Superior temporal gyrus (tissue), 1 donor: ENCODE results near the gene ADH1A.
"Not testable (repeated sequence)": the region's sequence is repeated elsewhere in the genome, so short reads cannot be mapped to it uniquely, and the experiment has no call there.

ENCODE experiments used
- DNase-seq: peaks from one replicate; pipeline ENCODE4 v3.0.0-alpha.2; 2016; ENCODE audit errors: extremely low spot score

The ADH1A gene

DNA sequence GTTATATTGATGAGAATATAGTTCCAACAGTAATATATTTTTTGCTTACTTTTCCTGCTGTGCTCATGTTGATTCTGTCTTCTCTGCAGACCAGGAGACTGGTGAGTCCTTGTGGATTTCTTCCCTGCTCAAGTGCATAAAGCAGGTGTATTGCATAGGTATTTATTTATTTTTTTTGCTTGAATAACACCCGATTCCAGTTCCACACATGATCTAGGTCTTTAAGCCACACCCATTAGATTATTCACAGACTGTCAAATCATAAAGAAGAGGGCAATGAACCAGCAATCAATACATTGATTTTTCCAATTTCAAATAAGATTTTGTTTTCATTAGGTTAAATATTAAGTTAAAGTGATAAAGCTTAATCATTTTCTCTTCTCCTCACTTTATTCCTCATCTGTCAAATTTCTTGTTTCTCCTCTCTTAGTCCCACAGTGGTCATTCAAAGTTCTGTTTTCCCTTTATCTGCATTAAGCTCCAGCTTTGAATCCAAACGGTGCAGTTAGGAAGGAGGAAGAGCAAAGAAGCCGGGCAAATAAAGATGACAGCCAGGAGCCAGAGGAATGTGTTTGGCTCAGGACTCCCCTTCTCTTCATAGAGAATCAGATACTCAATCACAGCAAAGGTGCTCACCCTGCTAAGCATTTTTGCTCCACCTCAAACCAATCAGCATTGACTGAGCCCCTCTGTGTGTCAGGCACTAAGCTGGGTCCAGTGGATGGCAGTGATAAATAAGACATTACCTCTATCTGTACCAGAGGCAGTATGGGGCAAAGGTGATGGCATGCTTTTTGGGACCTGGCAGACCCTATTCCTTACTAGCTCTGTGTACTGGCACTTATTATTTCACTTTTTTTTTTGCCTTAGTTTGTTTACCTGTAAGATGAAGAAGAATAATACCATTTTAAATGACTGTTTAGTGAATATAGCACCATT lies at the start of gene ADH1A:
TSS of gene ADH1A (minus strand) at position 138 of the 939 bp plus-strand sequence. CDS start at position 67, 71 bp downstream.
- DNase-seq = no peak

DNA sequence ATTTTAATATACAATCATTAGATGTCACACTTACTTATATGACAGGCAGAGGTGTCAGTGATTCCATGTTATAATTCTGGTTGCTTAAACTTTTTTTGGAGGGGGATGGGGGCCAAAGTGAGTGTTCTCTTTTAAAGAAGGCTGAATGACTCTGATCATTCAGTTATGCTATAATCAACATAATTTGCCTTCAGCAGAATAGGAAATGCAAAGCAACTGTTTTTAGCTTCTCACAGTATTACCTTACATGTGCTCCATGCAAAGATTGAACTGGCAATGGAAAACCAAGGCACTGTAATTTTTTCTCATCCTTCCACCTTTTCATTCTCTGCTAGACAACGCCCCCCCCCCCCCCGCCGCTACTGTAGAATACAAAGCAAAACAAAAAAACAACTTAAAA lies 48.4 kb upstream of the ADH1A start:
- DNase-seq = no peak

DNA sequence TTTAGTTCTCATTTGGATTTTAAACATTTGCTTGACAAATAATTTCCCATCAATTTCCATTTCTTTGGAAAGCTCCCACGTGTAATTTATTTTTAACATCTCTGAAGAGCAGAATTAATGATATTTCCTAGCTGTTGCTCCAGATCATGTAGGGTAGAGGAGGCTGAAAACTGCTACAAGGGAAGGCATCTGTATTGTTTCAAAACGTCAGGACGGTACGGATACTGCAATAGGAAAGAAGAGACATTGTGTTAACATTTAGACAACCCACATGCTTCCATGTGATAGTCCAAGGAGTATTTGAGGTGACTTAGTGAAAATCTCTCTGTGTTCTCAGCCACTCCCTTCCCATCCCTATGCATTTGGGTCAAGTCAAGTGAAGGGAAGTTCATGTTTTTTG lies 45.8 kb upstream of the ADH1A start:
- no peak for DNase-seq

DNA sequence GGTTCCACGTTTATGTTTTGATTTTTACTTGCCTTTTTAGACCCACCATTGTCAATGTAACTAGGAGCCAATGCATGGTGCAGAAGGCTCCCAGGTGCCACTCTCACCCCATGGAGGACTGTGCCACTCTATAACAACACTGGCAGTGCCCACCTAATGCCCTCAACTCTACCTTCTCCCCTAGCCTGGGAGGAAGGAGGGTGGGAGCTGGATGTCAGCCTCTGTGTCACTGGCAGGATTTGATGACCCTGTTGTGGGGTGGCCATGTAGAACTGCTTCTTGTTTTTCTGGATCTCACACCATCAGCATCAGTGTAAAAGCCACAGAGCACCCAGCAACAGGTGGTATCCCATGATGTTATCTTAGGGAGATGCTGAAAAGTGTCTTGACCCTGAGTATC lies 44.1 kb upstream of the ADH1A start:
- DNase-seq = no peak

DNA sequence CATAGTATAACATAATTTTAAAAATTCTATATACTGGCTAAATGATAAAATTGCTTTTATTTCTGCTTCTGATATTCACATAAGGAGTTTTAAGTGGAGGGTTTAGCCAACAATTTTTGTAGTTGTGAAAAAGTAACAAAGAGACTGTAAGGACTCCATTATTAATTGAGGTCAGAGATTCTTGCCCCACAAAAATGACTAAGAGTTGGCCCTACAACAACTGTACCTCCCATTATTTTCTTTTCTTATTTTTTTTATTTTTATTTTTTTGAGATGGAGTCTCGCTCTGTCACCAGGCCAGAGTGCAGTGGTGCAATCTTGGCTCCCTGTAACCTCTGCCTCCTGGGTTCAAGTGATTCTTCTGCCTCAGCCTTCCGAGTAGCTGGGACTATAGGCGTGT lies 39.9 kb upstream of the ADH1A start:
- no peak for DNase-seq

DNA sequence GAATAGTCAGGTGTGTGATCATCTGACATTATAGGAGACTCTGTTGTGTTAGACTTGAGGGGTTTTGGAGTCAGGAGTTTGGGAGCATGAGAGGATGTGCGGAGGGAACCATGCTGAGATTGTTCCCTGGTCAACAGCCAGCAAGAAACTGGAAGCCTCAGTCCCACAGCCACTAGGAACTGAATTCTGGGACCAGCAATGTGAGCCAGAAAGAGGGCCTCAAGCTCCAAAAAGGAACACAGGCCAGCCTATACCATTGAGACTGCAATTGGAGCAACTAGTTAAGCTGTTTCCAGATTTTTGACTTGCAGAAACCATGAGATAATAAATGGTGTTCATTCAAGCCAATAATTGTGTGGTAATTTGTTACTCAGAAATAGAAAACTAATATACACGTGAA lies 39.1 kb upstream of the ADH1A start:
- DNase-seq = no peak

DNA sequence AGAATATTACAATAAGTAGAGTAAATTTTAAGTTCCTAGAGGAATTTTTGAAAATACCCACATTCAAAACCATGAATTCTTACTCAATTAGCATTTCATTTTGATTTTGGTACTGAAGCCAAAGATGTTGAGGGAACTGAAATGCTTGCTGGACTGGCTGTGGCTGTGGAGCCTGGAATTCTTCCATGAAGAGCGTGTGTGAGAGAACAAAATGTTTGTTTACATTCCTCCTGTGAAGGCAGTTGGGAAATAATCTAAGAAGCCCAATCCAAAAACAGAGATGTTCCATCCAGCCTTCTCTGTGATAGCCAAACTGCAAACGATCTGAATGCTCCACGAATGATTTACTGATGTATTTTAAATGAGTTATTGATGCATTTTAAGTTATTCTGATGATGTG lies 34.2 kb upstream of the ADH1A start:
- DNase-seq = peak; percentile 37

DNA sequence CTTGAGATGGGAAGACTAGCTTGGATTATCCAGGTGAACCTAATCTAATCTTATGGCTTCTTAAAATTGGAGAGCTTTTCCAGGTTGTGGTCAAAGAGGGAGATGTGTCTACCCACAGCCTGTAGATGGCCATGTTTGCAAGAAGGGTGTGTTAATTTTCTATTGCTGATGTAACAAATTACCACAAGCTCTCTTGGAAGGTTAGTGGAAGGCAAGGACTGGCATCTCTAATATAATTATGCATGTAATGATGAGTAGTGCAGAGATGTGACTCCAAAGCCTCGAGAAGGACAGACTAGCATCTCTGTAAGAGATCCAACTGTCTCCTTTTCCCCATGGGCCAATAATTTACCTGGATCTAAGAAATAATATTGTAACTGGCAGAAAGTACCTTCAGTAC lies 33.6 kb upstream of the ADH1A start:
- no peak for DNase-seq

DNA sequence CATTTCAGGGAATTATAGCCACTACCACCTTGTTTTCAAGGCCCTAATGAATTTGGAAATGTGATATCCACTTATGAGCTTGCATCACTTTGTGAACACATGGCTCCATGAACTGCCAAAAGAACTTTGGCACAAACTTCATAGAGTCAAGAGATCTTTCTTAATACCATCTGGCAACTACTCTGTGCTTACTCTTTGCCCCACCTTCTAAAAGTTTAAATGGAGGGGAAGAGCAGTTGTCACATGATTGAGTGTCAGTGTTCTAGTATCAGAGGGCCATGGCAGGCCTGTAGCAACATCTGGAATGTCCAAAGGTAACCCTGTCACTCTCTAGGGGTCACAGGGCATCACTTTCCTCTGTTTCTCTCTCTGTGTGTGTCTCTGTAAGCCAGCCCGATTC lies 33.0 kb upstream of the ADH1A start:
- no peak for DNase-seq

DNA sequence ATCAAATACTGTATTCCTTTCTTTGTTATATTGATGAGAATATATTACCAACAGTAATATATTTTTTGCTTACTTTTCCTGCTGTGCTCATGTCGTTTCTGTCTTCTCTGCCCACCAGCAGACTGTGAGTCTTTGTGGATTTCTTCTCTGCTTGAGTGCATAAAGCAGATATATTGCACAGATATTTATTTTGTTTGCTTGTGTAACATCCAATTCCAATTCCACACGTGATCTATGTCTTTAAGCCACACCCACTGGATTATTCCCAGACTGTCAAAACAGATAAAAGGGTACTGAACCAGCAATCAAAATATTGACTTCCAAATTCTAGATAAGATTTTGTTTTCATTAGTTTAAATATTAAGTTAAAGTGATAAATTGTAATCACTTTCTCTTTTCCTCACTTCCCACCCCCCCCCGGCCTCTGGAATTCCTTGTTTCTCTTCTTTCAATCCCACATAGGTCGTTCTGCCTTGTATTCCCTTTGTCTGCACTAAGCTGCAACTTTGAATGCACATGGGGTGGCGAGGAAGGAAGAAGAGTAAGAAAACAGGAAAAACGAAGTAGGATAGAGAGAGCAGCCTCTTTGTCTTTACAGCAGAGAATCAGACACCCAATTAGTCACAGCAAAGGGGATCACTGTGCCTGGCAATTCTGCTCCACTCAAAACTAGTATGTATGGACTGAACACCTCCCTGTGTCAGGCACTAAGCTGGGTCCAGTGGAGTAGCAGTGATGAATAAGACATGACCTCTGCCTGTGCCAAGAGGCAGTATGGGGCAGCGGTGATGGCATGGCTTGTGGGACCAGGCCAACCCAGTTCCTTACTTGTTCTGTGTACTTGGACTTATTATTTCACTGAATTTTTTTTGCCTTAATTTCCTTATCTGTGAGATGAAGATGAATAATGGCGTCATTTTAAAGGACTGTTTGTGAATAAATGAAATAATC lies 30.7 kb upstream of the ADH1A start, which contains the start of gene ADH1B:
TSS of gene ADH1B (minus strand) at position 161 of the 951 bp plus-strand sequence. CDS start at position 91, 70 bp downstream.
- DNase-seq = no peak

DNA sequence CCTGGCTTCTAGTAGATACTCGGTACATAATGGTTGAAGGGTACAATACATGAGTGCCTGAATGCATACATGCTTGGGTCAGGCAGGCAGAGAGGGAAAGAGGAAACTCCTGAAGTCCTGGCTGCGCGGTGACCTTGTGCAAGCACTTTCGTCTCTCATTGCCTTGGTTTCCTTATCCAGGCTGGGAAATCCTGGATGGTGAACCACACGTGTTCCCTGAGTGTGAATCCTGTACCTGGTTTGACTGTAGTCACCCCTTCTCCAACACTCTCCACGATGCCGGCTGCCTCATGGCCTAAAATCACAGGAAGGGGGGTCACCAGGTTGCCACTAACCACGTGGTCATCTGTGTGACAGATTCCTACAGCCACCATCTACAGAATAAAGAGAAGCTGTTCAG lies 27.0 kb upstream of the ADH1A start:
- not testable (repeated sequence) for DNase-seq

DNA sequence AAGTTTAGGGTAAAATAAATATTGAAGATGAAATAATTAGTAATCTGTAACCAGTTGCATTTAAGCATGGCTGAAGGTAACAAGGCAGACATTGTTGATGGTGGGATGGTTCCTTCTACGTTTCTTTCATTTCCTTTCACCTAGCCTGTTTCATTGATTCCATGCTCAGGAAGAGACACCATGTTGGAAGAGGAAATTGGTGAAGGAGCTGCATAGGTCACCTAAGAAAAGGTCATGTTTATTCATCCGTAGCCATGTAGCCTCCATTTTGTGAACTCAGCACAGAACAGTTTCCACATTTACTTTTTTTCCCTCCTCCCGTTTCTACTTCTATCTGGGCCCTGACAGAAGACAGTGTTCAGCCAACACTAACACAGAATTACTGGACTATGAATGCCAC lies 26.6 kb upstream of the ADH1A start:
- DNase-seq = no peak

DNA sequence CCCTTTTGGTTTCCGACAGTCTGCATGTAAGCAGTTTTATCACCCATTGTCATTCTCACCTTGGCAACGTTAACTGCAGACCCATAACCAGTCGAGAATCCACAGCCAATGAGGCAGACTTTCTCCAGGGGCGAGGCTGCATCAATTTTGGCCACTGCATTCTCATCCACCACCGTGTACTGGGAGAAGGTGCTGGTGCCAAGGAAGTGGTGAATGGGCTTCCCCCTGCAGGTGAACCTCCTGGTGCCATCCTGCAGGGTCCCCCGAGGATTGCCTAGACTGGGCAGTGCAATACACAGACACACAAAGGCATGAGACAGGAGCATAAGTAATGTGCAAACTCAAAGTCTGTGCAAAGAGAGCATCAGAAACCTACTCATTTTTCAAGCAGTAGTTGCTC lies 25.1 kb upstream of the ADH1A start:
- no peak for DNase-seq

DNA sequence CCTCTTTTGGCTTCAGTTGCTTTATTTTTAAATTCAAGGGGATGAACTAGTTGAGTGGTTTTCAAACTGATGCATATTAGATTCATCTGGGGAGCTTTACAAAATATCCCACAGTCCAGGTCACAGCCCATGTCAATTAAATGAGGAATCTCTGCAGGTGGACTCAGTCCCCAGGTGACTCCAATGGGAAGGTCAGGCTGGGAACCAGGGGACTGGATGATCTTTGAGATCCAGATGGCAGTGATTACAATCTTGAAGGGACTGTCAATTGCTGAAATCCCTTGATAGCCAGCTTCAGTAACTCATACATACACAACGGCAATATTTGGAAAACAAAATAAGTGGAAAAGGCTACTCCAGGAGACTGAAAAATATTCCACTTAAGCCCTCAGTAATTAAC lies 23.4 kb upstream of the ADH1A start:
- no peak for DNase-seq

DNA sequence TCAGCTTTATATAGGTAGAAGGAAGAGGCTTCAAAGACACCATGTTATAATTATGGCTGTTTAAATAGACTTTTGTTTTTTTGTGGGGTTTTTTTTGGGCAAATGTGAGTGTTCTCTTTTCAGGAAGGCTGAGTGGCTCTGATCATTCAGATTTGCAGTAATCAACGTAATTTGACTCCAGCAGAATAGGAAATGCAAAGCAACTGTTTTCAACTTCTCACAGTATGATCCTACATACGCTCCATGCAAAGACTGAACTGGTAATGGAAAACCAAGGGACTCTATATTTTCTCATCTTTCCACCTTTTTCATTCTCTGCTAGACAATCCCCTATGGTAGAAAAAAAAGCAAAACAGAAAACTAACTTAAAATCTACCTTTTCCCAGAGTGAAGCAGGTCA lies 19.6 kb upstream of the ADH1A start:
- DNase-seq = no peak

DNA sequence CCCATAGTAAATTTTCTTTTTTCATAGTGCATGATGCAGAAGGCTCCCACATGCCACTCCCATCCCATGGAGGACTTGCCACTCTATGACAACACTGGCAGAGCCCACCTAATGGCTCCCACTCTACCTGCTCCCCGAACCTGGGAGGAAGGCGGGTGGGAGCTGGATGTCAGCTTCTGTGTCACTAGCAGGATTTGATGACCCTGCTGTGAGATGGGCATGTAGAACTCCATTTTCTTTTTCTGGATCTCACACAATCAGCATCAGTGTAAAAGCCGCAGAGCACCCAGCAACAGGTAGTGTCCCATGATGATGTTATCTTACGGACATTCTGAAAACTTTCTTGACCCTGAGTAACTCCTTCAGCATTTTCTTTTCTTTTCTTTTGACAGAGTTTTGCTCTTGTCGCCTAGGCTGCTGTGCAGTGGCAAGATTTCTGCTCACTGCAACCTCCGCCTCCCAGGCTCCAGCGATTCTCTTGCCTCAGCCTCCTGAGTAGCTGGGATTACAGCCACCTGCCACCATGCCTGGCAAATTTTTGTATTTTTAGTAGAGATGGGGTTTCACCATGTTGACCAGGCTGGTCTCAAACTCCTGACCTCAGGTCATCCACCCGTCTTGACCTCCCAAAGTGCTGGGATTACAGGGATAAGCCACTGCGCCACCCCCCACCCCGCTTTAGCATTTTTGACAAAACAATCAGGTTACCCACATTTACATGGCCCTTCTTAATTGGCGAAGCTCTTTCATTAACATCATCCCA lies 15.0 kb upstream of the ADH1A start:
- DNase-seq = no peak

DNA sequence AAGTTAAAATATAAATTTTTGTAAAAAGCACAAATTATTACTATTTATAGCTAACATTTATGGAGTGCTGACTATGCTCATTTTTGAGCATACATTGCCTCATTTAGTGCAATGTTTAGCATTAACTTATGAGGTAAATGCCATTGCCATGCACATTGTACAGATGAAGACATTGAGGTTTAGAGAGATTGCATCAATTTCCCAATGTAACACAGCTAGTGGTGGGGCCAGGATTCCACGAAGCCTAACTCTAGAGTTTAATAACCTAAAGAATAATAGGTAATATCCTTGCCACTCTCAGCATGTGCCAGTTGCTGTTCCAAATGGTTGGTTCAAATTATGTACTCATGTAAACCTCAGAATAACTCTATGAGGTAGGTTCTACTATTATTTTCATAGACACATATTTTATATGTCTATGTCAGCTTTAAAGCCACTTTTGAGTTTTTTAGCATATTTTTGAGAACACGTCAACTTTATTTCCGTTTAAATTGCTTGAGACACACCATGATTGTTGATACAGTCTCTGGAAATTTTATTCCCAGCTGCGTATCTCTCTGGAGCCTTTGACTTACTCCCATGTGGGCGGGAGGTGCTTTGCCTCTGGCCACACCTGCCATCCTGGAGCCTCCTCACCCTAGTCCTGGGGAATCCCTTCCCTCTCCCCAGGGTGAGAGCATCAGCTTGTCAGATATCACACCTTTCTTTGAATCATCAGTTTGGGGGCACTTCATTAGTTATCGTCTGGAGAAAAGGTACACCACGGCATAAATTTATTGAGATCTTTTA lies 10.8 kb upstream of the ADH1A start:
- no peak for DNase-seq

DNA sequence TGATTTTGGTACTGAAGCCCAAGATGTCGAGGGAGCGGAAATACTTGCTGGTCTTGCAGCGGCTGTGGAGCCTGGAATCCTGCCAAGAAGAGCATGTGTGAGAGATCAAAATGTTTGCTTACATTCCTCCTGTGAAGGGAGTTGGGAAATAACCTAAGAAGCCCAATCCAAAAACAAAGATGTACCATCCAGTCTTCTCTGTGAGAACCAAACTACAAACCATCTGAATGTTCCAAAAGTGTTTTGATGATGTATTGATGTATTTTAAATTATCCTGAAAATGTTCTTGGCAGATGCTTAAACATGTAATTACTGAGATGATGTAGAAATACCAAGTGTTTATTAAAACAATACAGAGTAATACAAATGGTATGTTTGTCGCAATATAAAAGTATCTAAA lies 10.1 kb upstream of the ADH1A start:
- no peak for DNase-seq

DNA sequence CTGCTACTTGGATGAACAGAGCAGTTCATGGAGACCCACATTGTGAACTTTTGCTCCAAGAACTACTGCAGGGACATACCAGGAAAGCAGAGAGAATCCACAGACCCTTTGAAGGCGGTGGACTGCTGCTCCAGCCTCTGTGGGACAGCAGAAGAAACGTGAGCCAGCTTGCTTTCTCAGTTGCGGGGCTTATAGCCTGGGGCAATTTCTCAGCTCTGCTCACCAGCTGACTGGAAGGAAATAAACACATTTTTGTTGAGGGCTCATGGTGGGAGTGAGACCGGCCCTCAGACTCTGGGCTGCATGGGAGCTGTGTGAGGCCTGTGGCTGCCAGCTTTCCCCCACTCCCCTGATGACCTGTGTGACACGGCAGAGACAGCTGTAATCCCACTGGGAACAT lies 2.6 kb upstream of the ADH1A start:
- no peak for DNase-seq

DNA sequence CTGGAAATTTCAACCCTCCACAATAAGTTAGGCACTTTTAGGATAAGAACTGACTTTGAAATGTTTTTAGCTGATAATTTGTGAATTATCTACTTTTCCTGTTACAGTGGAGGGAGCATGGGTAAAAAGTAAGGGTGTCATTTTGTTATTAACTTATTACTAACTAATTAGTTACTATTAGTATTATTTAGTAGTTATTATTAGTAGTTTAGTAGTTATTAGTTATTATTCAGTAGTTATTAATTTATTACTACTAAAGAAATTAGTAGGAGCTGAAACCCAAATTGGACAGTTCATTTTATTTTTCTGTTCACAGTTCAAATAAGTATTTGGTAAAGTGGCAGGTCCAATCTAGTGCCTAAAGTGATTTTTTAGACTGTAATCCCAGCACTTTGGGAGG lies 5.4 kb downstream of the ADH1A start:
- DNase-seq = no peak

DNA sequence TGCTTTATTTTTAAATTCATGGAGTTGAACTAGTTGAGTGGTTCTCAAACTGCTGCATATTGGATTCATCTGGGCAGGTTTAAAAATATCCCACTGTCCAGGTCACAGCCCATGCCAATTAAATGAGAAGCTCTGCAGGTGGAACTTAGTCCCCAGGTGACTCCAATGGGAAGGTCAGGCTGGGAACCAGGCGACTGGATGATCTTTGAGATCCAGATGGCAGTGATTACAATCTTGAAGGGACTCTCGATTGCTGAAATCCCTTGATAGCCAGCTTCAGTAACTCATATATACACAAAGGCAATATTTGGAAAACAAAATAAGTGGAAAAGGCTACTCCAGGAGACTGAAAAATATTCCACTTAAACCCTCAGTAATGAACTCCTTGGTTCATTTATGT lies 8.1 kb downstream of the ADH1A start:
- DNase-seq = no peak
